ENCODE results near the gene MVD.

GRCh38 chr16:88616320-88616719 lies 46.6 kb downstream of the MVD start:
- TF ChIP-seq POLR2A (IDR thresholded peaks at IDR 0.05) = no peak
- TF ChIP-seq CTCF (IDR thresholded peaks at IDR 0.05) = no peak
- peak; percentile 23 to 93 (median 64) for TF ChIP-seq POLR2AphosphoS5 (IDR thresholded peaks at IDR 0.05)
- TF ChIP-seq EP300 (IDR thresholded peaks at IDR 0.05) = no peak

Data from stomach (tissue), 4 donors.